NCI-H1092 treated with DMSO at 0.1 percent for 48 hours (cell line): Measurements from ENCODE around the gene THAP6.
"Not testable (repeated sequence)": the region's sequence is repeated elsewhere in the genome, so short reads cannot be mapped to it uniquely, and the experiment has no call there.

Source experiments
- DNase-seq: peaks from one replicate; lab custom pipeline; 2025; lab: John Stamatoyannopoulos, UW

THAP6 gene

GRCh38 chr4:75514131-75514948, at the start of gene THAP6, which contains the start of gene RCHY1:
TSS of gene THAP6 (plus strand) at chr4:75514473. CDS start at chr4:75515453, 980 bp downstream.
TSS of gene RCHY1 (minus strand) at chr4:75514403. CDS start at chr4:75514286, 117 bp downstream.
- peak; percentile 99 for DNase-seq

- DNase-seq: no peak
These were observed 44.4 kb upstream of the THAP6 start for GRCh38 chr4:75469896-75470295.

DNA sequence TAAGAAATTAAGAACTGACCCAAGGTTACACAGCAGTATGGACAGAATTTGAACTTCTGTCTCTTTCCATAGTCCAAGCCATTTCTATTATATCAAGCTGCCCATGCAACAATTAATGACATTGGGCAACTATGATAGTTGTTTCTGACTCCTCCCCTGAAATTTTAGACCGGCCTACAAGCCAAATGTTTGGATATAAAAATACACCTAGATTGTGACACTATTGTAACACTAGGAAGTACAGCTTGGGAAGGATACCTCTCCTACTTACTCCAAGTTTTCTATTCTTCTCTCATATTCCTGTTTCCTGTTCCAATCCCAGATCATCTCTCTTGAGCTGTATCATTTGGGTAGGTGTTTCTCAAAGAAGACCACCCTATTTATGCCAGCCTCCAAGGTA, 43.5 kb upstream of the THAP6 start:
- DNase-seq: no peak

DNA sequence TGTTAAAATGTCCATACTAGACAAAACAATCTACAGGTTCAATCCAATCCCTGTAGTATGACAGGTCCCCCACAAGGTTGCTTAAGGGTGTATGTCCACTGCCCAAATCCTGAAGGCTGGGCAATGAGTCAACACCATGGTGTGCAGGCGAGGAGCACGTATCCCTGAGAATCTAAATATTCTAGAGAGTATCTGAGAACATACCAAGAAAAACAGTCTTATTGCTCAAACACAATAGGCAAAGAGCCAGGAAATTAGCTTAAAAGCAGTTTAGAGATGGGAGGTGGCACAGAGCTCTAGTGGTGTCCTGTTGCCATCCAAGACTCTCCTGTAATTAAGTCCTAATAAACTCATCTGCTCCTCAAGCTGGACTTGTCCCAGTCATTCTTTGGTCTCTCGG, 37.1 kb upstream of the THAP6 start:
- DNase-seq: no peak

DNA sequence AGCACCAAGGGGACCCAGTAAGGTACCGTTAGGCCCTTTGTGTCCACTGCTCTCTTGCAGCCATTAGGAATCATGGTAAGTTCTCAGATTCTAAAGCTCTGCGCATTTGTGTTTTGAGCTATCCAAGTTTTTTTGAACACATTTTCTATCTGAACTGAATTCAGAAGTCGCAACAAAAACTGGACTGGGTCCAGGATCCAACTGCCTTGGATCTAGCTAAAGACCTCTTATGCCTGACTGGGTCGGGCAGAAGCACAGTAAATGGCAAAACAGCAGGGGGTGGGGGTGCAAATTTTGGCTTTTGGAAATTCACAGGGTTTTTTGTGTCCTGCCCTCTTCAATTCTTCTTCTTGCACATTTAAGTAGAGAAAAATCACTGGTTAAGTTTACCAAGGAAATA, 30.1 kb upstream of the THAP6 start:
- DNase-seq: no peak

DNA sequence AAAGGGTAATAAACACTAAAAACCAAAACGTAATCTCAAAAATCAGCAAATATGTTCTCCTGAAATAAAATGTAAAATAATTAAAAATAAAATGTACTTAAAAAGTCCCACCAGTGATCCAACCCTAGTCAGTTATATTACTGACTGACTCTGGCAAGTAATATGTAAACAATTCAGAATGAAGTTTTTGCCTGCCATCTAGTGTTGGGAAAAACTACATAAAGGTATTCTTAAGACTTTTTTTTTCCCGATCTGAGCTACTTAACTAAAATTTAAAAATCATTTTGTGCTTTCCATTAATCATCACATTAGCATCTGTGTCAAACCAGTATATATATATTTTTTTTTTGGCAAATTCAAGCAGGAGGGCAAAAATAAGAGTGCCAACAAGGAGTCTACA, 24.1 kb upstream of the THAP6 start:
- no peak for DNase-seq

GRCh38 chr4:75494563-75494962, 19.7 kb upstream of the THAP6 start:
- no peak for DNase-seq

DNA sequence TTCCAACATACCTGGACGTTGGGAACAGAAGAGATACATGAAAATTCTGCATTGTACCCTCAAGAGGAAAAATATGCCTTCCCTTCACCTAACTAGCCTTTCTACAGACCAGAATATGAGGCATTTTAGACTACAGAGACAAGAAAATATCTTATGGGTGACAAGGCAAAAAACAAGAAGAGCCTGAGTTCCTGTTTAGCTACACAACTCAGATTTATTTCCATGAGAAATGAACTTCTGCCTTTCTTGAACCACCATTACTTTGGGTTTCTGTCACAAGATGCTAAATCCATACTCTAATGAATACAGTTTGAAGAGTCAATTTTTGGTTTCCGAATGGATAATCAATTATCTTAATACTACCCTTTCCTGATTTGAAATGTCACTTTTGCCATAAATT, 18.8 kb upstream of the THAP6 start:
- DNase-seq: no peak

DNA sequence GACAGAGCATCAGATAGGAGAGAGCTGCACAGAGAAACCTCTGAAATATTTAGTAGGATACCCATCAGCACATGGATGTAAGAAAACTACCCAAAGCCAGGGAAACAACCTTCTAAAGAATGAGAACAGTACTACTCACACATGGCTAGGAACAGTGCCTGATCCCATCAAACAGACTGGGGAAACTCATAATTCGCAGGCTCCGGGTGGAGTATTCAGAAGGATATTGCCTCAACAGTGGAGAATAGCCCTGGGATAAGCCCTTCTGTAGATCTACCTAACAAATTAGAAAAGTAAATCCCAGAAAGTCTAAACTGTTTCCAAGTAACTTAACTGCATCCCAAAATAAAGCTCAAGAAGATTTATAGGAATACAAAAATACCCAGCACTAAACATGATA, 17.9 kb upstream of the THAP6 start:
- no peak for DNase-seq

GRCh38 chr4:75497133-75497532, 17.1 kb upstream of the THAP6 start:
- DNase-seq: no peak

GRCh38 chr4:75498041-75498440, 16.2 kb upstream of the THAP6 start:
- no peak for DNase-seq

- no peak for DNase-seq
These were observed 14.4 kb upstream of the THAP6 start for GRCh38 chr4:75499900-75500299.

- no peak for DNase-seq
These were observed 11.6 kb upstream of the THAP6 start for GRCh38 chr4:75502671-75503070.

DNA sequence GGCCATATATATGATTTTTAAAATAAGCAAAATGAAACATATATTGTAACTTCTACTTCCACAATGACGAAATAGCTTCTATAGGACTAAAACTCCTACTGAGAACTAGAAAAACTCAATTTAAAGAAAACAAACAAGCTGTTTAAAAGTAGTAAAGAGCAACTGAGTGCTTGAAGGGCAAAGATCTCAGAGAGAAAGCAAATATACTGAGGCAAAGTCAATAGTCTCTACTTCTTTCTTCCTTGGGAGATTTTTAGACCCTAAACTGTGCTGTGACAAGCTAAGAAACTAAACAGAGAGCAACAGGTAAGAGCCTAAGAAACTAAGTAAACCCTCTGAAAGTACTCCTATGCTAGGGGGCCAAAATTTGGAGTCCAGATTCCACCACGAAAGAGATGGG, 8.6 kb upstream of the THAP6 start:
- DNase-seq: no peak

DNA sequence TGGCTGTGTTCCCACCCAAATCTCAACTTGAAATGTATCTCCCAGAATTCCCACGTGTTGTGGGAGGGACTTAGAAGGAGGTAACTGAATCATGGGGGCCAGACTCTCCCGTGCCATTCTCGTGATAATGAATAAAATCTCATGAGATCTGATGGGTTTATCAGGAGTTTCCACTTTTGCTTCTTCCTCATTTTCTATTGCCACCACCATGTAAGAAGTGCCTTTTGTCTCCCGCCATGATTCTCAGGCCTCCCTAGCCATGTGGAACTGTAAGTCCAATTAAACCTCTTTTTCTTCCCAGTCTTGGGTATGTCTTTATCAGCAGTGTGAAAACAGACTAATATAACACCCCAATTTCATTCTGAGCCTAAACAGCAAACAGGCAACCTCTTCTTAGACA, 4.7 kb upstream of the THAP6 start:
- not testable (repeated sequence) for DNase-seq

- DNase-seq: no peak
These were observed 2.4 kb upstream of the THAP6 start for GRCh38 chr4:75511841-75512240.

DNA sequence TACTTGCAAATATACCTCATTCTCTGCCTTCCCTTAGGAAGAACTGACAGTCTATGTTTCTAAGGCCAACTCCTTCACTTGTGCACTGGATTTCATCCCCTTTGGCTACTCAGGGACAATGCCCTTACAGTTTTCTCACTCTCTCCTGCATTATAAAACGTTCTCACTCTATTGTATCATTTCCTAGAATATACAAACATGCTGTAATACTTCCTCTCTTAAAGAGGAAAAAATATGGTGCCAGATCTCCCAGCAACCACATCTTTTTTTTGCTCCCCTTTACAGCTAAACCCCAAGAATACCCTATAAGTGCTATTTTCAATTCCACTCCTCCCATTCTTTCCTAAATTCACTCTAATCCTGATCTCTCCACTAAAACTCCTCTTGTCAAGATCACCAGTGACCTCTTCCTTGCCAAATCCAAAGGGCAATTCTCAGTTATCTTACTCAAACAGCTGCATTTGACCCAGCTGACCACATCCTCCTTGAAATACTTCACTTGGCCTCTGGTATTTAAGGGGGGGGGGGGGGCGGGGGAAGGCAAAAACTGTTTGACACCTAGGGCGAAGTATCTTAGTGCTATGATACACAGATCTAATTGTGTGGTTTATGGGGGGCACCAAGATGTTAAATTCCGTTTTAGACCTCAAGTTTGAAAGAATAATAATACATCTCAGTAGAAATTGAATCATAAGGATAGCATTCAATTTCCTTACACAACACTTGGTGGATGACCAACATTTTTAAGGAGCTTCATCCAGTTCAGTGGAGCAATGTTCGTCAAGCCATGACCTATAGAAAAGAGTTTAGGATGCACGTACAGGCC, 1.7 kb upstream of the THAP6 start:
- no peak for DNase-seq

DNA sequence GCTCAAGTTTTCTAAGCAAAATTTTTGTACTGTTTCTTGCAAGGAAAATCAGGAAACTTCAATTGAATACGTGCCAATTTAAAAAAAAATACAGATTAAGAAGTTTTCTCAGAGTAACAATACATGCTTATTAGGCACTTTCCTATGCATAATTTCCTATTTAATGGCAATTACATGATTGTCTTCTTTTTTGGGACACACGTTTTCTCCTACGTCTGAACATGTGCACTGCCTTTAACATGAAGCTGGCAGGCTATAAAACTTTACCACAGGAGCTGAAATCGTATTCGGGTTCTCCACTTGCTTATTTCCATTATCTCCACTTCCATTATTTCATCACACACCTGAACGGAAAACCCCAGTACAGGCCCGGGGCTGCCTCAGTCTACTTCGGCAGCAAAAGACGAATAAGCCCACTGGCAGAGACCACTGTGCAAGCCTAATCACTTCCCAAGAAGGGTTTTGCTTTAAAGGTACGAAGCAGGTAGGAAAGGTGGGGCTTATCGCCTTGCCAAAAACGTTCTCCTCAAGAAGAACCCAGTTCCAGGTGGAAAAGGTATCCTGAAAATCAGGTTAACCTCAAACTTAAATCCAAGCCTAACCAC, 645 bp upstream of the THAP6 start:
- no peak for DNase-seq

- DNase-seq: no peak
These were observed 808 bp downstream of the THAP6 start for GRCh38 chr4:75514949-75515612.

DNA sequence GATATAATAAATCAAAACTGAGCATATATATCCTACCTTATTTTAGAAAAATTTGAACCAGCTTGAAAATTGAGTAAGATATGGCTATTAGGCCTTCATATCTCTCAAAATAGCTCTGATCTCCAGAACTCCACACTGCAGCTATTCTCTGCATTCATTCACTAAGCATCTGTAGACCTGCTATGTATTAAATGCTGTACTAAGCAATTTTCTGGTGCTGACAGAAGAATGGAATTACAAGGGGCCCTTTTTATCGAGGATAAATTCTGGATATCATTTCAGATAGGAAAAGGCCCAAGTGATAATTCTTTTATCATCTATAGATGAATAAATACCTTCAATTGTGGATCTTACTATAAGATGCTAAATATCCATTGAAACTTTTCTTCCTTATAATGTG, 1.9 kb downstream of the THAP6 start:
- no peak for DNase-seq

GRCh38 chr4:75519452-75519851, 5.2 kb downstream of the THAP6 start:
- not testable (repeated sequence) for DNase-seq

DNA sequence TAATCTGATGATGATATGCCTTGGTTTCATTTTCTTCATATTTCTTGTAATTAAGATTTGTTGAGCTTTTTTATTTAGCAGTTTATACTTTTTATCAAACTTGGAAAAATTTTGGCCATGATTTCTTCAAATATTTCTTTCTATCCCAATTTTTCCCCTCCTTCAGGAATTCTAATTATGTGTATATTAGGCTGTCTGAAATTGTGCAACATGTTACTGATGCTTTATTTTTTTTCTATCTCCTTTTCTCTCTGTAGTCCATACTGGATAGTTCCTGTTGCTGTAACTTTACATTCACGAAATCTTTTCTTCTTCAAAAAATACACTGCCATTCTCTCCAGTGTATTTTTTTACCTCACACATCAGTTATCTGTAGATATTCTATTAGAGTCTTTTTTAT, 10.8 kb downstream of the THAP6 start:
- no peak for DNase-seq
